Tongue (tissue), 3 donors: ENCODE results near the gene DUSP19. TPM values are rescaled to one million over a fixed set of nuclear protein-coding genes. Genes with fewer than 3 reads are reported as not detected.

Experiments used
- DNase-seq: peaks from one replicate; pipeline ENCODE4 v3.0.0-alpha.2; 2015
- small RNA-seq: library from RNA; depleted of rRNA; stranded (forward); fragments of <200 nt; gene quantifications from one replicate; pipeline ENCODE3, GENCODE V24; 2014; ENCODE audit warnings: low replicate concordance
- total RNA-seq: library from RNA; depleted of rRNA; stranded (reverse); fragments of >200 nt; gene quantifications from one replicate; pipeline ENCODE4 v1.2.3, GENCODE V29; 2014

DUSP19 gene
- total RNA-seq, 1 donor from 2014 or later, result 5.8 TPM

- no peak for DNase-seq
These were observed 47.3 kb downstream of the DUSP19 start for GRCh38 chr2:183125659-183126341.

GRCh38 chr2:183126635-183127034, 48.1 kb downstream of the DUSP19 start:
- no peak for DNase-seq

GRCh38 chr2:183134016-183134415, 55.5 kb downstream of the DUSP19 start:
- no peak for DNase-seq

- no peak for DNase-seq
These were observed 70.4 kb downstream of the DUSP19 start for GRCh38 chr2:183148955-183149354.

GRCh38 chr2:183149489-183149888, 70.9 kb downstream of the DUSP19 start:
- peak; percentile 13 for DNase-seq

Small RNA genes lying within 50 kb of the gene (small RNA-seq; reads per million reads assigned to genes)
- gene RF00599, result not detected

Other genes starting within 250 kb of the DUSP19 start
- 38.0 TPM for gene FRZB, start 212.1 kb upstream of the DUSP19 start, total RNA-seq
- gene NCKAP1, start 40.3 kb upstream of the DUSP19 start, total RNA-seq, result 188 TPM
- gene NUP35, start 45.7 kb downstream of the DUSP19 start, total RNA-seq, result 27.3 TPM